Erythroblast (primary cell): Measurements from ENCODE around the gene RAB34.

Experiments
- GATA1 ChIP-seq: IDR thresholded peaks from 2 replicates; pipeline ENCODE4 v1.6.1; 2011; ENCODE audit warnings: low read depth, mild to moderate bottlenecking, control low read depth, low read length, moderate library complexity
- POLR2A ChIP-seq: IDR thresholded peaks from 2 replicates; pipeline ENCODE4 v1.6.1; 2011; ENCODE audit warnings: mild to moderate bottlenecking, low read length

DNA sequence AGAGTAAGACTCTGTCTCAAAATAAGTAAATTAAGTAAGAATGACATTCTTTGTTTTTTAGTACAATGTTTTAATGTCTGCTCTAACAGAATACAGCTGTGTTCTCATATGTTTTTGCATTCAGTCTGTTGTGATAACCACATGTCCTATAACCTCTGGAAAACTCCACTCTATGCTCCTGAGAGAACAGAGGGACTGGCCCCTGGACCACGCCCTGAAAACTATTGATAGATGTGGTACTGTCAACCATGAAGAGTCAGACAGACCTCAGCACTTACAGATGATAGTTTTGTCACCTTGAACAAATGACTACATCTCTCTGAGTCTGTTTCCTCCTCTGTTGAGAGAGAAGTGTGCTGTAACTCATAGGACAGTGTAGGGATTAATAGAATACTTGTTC lies 47.8 kb downstream of the RAB34 start:
- TF ChIP-seq POLR2A: no peak
- TF ChIP-seq GATA1: no peak
